Activated T-cell treated with anti-CD3 and anti-CD28 coated beads, Interleukin-2, amount 50 U/mL, for 4 hours (primary cell): ENCODE results near the gene TAPBP. TPM values are rescaled to one million over a fixed set of nuclear protein-coding genes. Genes with fewer than 3 reads are reported as not detected.
"Not testable (repeated sequence)": the region's sequence is repeated elsewhere in the genome, so short reads cannot be mapped to it uniquely, and the experiment has no call there.

ENCODE experiments used
- ATAC-seq, 2 donors: fragments of 200-7000 bp; cut with Tn5 transposase; one replicate each; pipeline ENCODE4 v1.10.0; 2021
- DNase-seq: peaks from one replicate; pipeline ENCODE4 v3.0.0-alpha.2; 2020
- H3K27me3 Mint-ChIP-seq: one replicate; pipeline ENCODE4 v1.8.0; 2021; ENCODE audit warnings: low read depth, mixed read lengths
- H3K36me3 Mint-ChIP-seq: one replicate; pipeline ENCODE4 v1.8.0; 2022; ENCODE audit warnings: mixed read lengths; ENCODE audit not compliant: insufficient read depth
- H3K4me1 Mint-ChIP-seq: one replicate; pipeline ENCODE4 v1.8.0; 2021; ENCODE audit warnings: low read depth, mixed read lengths
- H3K4me3 Mint-ChIP-seq: one replicate; pipeline ENCODE4 v1.8.0; 2021; ENCODE audit warnings: mild to moderate bottlenecking, moderate library complexity, mixed read lengths
- H3K9me3 Mint-ChIP-seq: one replicate; pipeline ENCODE4 v1.8.0; 2021; ENCODE audit warnings: mixed read lengths
- total RNA-seq, 3 donors: library from RNA; stranded (reverse); gene quantifications; one replicate each; pipeline ENCODE4 v1.2.1, GENCODE V29; 2021

TAPBP gene
- total RNA-seq, 3 donors from 2014 or later = 265 to 315 (median 301) TPM

GRCh38 chr6:33279971-33280511 is 33.8 kb downstream of the TAPBP start:
- Mint-ChIP-seq H3K4me1 (peaks cover 34% of the 10 kb centered on the region), H3K4me3 (no peak overlapping the region), H3K27me3 (no peaks in the 10 kb centered on the region), H3K9me3 (no peaks in the 10 kb centered on the region), H3K36me3 (peaks cover 26% of the 10 kb centered on the region)
- ATAC-seq = no peak
- no peak for DNase-seq

DNA sequence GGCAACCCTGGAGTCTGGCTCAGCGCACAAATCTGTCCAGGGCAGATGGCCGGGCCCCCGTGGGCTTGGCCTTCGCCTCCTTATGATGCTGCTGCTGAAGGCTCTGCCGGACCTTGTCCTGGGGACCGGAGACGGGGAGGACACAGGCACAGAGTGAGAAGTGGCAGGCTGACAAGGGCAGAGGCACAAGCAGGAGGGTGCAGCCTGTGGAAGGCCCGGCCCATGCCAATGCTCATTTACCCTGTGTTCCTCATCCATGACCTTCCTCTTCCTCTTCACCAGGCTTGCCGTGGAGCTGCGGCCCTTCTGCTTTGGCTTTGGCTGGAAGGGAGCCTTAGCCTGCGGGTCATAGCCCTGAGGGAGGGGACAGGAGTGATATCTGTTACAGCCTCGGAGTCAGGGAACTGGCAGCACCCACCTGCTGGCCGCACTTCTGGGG is 34.6 kb downstream of the TAPBP start:
- H3K9me3 Mint-ChIP-seq = no peaks in the 10 kb centered on the region
- no peaks in the 10 kb centered on the region for H3K27me3 Mint-ChIP-seq
- peaks cover 32% of the 10 kb centered on the region for H3K36me3 Mint-ChIP-seq
- H3K4me3 Mint-ChIP-seq = no peak overlapping the region
- H3K4me1 Mint-ChIP-seq = peaks cover 42% of the 10 kb centered on the region
- ATAC-seq (no peak), DNase-seq (no peak)

- Mint-ChIP-seq H3K36me3 (peaks cover 33% of the 10 kb centered on the region), H3K4me1 (peaks cover 44% of the 10 kb centered on the region)
Measured at GRCh38 chr6:33278810-33279209, 35.1 kb downstream of the TAPBP start.

DNA sequence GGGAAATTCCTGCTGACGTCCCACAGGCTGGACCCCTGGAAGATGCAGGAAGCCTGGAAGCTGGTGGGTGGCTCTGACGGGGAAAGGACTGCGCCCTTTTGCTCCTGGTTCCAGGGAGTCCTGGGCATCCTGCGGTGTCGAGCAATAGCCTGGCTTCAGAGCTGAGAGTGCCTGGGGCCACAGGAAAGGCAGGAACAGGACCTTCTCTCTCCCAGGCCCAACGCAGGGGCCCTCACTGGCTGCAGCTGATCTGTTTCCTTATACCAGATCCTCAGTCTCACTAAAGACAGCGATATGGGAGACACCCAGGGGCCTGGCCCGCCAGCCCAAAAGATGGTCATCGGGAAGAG is 35.5 kb downstream of the TAPBP start:
- Mint-ChIP-seq H3K4me3 (no peak overlapping the region), H3K4me1 (peaks cover 44% of the 10 kb centered on the region), H3K9me3 (no peaks in the 10 kb centered on the region), H3K27me3 (no peaks in the 10 kb centered on the region), H3K36me3 (peaks cover 36% of the 10 kb centered on the region)
- ATAC-seq (no peak), DNase-seq (no peak)

More at GRCh38 chr6:33278810-33279209, 35.1 kb downstream of the TAPBP start:
- Mint-ChIP-seq H3K4me3 (no peak overlapping the region), H3K27me3 (no peaks in the 10 kb centered on the region), H3K9me3 (no peaks in the 10 kb centered on the region)
- DNase-seq (no peak), ATAC-seq (no peak)

DNA sequence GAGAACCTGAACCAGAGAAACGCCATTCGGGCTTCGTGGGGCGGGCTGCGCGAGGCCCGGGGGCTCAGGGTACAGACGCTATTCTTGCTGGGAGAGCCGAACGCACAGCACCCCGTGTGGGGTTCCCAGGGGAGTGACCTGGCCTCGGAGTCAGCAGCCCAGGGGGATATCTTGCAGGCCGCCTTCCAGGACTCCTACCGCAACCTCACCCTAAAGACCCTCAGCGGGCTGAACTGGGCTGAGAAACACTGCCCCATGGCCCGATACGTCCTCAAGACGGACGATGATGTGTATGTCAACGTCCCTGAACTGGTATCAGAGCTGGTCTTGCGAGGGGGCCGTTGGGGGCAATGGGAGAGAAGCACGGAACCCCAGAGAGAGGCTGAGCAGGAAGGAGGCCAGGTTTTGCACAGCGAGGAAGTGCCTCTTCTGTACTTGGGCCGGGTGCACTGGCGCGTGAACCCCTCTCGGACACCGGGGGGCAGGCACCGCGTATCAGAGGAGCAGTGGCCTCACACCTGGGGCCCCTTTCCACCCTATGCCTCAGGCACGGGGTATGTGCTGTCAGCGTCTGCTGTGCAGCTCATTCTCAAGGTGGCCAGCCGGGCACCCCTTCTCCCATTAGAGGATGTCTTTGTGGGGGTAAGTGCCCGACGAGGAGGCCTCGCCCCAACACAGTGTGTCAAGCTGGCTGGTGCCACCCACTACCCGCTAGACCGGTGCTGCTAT is 36.1 kb downstream of the TAPBP start:
- ATAC-seq = peak; percentile 1 to 3
- H3K9me3 Mint-ChIP-seq = no peaks in the 10 kb centered on the region
- peaks cover 42% of the 10 kb centered on the region for H3K36me3 Mint-ChIP-seq
- peak overlapping the region; percentile 81 for H3K4me3 Mint-ChIP-seq
- no peak for DNase-seq
- H3K4me1 Mint-ChIP-seq = peaks cover 47% of the 10 kb centered on the region
- H3K27me3 Mint-ChIP-seq = no peaks in the 10 kb centered on the region

DNA sequence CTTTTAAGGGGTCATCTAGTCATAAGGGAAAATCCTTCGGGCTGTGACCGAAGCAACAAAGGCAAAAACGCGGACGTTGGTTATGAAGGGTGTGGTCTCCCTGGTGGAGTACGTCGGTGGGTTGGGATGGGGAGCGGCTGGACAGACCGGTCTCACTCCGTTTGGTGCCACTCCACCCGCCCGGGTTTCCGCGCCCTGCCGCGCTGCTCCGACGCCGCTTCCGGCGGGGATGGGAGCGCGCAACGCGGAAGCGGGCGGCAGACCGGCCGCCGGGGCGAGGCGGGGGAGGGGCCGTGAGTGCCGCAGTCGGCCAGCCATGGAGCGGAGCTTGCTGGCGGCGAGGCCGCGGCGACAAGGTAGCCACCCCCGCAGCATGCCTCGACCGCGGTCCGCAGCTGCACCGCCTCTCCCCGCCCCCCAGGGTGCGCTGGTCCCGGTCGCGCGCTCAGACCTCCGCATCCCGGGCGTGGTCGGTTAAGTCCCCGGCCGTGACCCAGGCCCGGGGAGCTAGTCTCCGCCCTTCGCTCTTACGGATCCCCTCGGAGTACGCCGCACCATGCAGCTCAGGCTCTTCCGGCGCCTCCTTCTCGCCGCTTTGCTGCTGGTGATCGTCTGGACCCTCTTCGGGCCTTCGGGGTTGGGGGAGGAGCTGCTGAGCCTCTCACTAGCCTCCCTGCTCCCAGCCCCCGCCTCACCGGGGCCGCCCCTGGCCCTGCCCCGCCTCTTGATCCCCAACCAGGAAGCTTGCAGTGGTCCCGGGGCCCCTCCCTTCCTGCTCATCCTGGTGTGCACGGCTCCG is 36.8 kb downstream of the TAPBP start, which contains the start of gene B3GALT4:
TSS of gene B3GALT4 (plus strand) at position 260 of the 799 bp plus-strand sequence. CDS start at position 557, 297 bp downstream.
- H3K36me3 Mint-ChIP-seq = peaks cover 45% of the 10 kb centered on the region
- peaks cover 52% of the 10 kb centered on the region for H3K4me1 Mint-ChIP-seq
- H3K27me3 Mint-ChIP-seq = no peaks in the 10 kb centered on the region
- H3K4me3 Mint-ChIP-seq = peak within 1 kb of the TSS; percentile 96
- H3K9me3 Mint-ChIP-seq = no peaks in the 10 kb centered on the region
- peak; percentile 55 for DNase-seq
- ATAC-seq = peak; percentile 70 to 71

DNA sequence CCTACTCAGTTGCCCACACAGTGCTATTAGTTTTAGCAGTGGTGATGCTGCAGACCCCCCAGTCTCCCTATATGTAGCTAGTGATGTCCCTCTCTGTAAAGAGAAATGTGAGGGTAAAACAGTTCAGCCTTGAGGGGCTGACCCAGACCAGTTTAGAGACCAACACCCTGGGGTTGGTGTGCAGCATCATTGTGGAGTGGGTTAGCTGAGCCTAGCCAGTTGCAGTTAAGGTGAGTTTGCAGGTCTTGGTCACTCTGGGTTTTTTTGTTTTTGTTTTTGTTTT is 37.4 kb downstream of the TAPBP start:
- H3K4me3 Mint-ChIP-seq = peak overlapping the region; percentile 96
- peaks cover 44% of the 10 kb centered on the region for H3K36me3 Mint-ChIP-seq
- peaks cover 52% of the 10 kb centered on the region for H3K4me1 Mint-ChIP-seq
- DNase-seq (no peak), ATAC-seq (no peak)
- no peaks in the 10 kb centered on the region for H3K9me3 Mint-ChIP-seq
- no peaks in the 10 kb centered on the region for H3K27me3 Mint-ChIP-seq

DNA sequence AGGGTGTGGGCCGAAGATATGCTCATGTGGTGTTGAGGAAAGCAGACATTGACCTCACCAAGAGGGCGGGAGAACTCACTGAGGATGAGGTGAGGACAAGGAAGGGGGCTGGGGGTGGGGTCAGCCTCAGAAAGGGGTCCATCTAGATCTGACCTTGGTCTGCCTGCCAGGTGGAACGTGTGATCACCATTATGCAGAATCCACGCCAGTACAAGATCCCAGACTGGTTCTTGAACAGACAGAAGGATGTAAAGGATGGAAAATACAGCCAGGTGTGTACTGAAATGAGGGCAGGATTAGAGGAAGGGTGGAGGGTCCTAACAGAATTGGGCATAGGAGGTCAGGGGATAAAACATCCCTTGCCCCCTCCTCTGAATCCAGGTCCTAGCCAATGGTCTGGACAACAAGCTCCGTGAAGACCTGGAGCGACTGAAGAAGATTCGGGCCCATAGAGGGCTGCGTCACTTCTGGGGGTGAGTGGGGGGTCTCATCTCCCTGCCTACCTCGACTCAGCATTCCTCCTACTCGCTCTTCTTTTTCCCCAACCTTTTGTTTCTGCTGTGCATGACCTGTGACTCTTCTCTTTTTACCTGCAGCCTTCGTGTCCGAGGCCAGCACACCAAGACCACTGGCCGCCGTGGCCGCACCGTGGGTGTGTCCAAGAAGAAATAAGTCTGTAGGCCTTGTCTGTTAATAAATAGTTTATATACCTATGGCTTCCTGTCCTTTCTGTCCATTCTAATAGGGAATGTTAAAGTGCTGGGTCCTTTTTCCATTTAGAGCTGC is 37.9 kb downstream of the TAPBP start:
- not testable (repeated sequence) for H3K9me3 Mint-ChIP-seq, DNase-seq, H3K27me3 Mint-ChIP-seq, ATAC-seq
- peaks cover 44% of the 10 kb centered on the region for H3K36me3 Mint-ChIP-seq
- peaks cover 53% of the 10 kb centered on the region for H3K4me1 Mint-ChIP-seq
- peak overlapping the region; percentile 96 for H3K4me3 Mint-ChIP-seq

DNA sequence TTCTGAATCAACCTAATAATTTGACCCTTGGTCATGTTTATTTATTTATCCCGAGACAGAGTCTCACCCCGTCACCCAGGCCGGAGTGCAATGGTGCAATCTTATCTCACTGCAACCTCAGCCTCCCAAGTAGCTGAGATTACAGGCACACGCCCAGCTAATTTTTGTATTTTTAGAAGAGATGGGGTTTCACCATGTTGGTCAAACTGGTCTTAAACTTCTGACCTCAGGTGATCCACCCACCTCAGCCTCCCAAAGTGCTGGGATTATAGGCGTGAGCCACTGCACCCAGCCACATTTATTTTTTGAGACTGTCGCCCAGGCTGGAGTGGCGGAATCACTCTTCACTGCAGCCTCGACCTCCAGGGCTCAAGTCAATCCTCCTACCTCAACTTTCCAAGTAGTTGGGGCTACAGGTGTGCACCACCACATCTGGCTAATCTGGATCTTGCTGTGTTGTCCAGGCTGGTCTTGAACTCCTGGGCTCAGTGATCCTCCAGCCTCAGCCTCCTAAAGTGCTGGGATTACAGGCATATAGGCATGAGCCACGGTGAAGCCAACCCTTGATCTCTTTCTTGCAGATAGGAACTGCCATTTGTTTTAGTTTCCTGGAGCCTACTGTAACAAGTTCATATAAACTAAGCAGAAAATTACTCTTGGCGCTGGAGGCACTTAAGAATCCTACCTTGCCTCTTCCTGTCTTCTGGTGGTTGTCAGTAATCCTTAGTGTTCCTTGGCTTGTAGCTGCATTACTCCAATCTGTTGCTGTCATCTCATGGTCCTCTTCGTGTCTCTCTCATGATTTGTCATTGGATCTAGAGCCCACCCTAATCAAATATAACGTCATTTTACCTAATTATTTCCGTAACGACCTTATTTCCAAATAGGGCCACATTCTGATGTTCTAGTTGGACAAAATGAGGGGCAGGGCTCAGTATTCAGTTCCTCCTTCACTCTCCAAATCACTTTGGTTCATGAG is 39.7 kb downstream of the TAPBP start:
- Mint-ChIP-seq H3K27me3 (no peaks in the 10 kb centered on the region), H3K36me3 (peaks cover 46% of the 10 kb centered on the region), H3K4me1 (peaks cover 58% of the 10 kb centered on the region), H3K9me3 (no peaks in the 10 kb centered on the region), H3K4me3 (peak overlapping the region; percentile 96)
- DNase-seq (no peak), ATAC-seq (no peak)

DNA sequence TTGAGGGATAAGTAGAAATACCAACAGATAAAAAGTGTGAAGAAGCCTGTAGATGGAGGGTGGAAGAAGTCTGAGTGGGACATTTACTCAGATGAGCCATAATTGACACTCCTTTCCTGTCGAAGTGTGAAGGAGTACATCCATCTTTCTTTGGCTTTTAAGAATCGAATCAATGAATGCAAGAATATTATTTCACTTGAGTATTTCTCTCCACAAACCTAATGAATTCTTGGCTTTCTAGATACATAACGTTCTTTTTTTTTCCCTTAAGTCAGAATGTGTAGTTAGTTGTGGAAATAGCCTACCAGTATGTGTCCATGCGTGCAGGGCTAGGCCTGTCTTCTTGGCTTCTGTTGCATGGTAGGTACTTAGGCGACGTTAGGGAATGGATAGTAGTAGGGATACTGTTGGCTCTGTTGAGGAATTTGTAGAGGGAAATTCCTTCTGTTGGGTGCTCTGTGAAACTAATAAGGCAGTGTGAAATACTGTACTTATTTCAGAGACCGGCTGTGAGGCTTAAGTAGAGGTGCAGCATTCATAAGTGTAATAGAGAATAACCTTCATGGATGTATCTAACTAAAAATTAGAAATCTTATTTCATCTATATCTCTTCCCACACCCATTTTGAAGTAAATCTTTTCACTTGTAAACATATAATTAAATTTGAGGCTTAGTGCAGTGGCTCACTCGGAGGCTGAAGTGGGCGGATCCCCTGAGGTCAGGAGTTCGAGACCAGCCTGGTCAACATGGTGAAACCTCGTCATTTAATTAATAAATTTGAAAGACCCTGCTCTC is 40.6 kb downstream of the TAPBP start:
- H3K4me3 Mint-ChIP-seq = peak overlapping the region; percentile 96
- no peaks in the 10 kb centered on the region for H3K27me3 Mint-ChIP-seq
- H3K36me3 Mint-ChIP-seq = peaks cover 50% of the 10 kb centered on the region
- no peaks in the 10 kb centered on the region for H3K9me3 Mint-ChIP-seq
- peaks cover 56% of the 10 kb centered on the region for H3K4me1 Mint-ChIP-seq
- ATAC-seq (no peak), DNase-seq (no peak)

GRCh38 chr6:33272275-33273128 is 41.4 kb downstream of the TAPBP start:
- DNase-seq (no peak), ATAC-seq (peak; percentile 7)
- Mint-ChIP-seq H3K36me3 (peaks cover 57% of the 10 kb centered on the region), H3K4me1 (peaks cover 50% of the 10 kb centered on the region), H3K4me3 (peak overlapping the region; percentile 96), H3K27me3 (no peaks in the 10 kb centered on the region), H3K9me3 (no peaks in the 10 kb centered on the region)
